Ecto neural progenitor cell (in vitro differentiated cells): ENCODE measurements around the gene CHD9.
"Not testable (repeated sequence)": the region's sequence is repeated elsewhere in the genome, so short reads cannot be mapped to it uniquely, and the experiment has no call there.

Experiments used
- DNase-seq: peaks from one replicate; pipeline ENCODE4 v3.0.0-alpha.2; 2018; ENCODE audit warnings: low spot score

Gene CHD9

GRCh38 chr16:53131363-53132071 lies 76.7 kb downstream of the CHD9 start:
- DNase-seq, result peak; percentile 68

GRCh38 chr16:53132406-53132805 lies 77.6 kb downstream of the CHD9 start:
- no peak for DNase-seq

DNA sequence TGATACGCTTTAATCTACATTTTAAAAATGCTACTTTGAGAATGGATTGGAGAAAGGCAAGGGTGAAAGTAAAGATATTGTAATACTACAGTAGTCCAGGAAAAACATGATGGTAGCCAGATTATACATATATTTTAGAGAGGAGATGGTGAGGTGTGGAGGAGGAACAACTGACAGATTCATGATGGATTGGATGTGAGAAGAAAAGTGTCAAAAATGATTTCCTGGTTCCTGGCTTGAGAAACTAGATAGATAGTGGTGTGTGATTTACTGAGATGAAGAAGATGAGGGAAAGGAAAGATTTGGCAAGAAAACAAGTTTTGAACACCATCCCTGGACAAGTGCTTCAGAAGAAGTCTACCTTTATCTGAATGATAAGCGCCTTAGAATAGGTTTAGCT lies 80.5 kb downstream of the CHD9 start:
- no peak for DNase-seq

DNA sequence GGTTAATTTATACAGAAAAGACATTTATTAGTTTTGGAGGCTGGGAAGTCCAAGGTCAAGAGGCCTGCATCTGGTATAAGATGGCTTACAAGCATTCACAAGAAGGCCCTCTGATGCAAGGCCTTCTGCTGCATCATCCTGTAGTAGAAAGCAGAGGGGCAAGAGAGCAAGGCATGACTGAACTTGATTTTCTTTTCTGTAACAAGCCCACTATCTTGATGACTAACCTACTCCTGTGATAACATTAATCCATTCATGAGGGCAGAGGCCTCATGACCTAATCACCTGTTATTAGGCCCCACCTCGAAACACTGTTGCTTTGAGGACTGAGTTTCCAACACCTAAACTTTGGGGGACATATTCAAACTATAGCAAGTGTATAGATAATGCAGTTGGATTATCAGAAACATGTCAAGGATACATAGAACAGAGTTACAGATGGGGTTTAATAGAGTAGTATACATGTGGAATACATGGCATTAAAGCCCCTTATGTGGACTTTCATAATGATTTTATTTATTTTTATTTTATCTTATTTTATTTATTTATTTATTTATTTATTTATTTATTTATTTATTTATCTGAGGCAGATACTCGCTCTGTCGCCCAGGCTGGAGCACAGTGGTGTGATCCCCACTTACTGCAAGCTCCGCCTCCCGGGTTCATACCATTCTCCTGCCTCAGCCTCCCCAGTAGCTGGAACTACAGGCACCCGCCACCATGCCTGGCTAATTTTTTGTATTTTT lies 88.2 kb downstream of the CHD9 start:
- no peak for DNase-seq

- no peak for DNase-seq
Measured at GRCh38 chr16:53147500-53148065, 92.8 kb downstream of the CHD9 start.

GRCh38 chr16:53150769-53151168 lies 96.0 kb downstream of the CHD9 start:
- DNase-seq, result no peak

- no peak for DNase-seq
Measured at GRCh38 chr16:53152329-53152728, 97.5 kb downstream of the CHD9 start.

DNA sequence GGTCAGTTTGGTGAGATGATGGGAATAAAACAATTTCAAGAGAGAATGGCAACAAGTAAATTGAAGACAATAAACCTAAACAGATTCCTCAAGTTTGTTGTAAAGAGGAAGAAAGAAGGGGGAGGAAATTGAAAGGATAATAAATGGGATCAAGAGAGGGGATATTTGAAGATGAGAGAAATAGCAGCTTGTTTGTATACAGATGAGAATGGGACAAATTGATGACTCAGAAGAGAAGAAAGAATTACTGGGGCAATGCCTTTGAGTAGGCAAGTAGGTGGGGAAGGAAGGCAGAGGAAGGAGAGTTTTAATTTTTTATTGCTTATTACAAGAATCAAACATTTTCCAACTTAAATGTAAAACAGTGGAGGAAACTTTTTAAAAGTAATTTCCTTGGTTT lies 98.3 kb downstream of the CHD9 start:
- no peak for DNase-seq

DNA sequence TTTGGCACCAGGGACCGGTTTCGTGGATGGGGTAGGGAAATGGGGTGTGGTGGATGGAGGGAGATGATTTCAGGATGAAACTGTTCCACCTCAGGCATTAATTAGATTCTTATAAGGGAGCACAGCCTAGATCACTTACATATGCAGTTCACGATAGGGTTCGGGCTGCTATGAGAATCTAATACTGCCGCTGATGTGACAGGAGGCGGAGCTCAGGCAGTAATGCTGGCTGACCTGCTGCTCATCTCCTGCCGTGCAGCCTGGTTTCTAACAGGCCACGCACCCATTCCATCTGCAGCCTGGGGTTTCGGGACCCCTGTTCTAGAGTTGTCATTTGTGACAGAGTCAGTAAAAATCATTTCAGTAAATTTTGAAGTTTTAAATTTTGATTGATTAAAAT lies 99.7 kb downstream of the CHD9 start:
- no peak for DNase-seq

- DNase-seq, result no peak
Measured at GRCh38 chr16:53156516-53156915, 101.7 kb downstream of the CHD9 start.

DNA sequence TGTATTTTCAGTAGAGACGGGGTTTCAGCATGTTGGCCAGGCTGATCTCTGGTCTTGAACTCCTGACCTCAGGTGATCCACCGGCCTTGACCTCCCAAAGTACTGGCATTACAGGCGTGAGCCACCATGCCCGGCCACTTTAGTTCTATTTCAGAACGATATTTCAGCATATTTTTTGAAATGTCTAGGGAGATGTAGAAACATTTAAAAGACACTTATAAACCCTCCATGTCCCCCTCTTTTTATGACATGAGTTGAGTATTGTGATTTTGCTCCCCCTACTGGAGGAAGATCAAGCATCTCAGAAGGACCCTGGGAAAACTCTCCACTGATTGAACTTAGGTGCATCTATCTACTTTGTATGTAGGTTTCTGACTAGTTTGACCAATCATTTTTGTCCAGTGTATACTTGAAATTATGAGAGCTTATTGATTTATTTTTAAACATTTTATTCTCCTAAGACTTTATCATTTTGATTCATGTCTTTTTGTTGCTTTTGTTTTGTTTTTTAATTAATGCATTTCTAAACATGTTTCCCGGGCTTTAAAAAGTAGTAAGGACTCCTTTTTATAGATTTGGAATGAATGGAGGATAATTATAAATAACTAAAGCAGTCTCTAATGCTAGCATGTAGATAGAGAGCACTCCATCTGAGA lies 105.1 kb downstream of the CHD9 start:
- no peak for DNase-seq

DNA sequence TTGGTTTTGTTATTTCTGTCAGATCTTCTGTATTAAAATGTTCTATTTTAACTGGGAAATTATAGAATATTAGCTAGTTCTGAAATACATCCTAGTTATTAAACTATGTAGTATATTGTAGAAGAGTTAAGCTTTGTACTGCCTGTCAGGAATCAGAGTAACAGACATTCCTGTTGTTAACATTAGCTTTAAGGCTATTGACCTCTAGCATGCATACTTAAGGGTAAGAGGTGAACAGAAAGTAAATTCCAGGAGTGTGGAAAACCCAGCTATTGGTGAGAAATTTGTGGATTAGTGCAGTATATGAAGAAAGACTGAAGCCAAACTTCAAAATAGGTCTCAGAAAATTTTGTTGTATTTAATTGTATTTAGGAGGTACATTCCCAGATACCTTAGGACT lies 111.3 kb downstream of the CHD9 start:
- DNase-seq, result no peak

DNA sequence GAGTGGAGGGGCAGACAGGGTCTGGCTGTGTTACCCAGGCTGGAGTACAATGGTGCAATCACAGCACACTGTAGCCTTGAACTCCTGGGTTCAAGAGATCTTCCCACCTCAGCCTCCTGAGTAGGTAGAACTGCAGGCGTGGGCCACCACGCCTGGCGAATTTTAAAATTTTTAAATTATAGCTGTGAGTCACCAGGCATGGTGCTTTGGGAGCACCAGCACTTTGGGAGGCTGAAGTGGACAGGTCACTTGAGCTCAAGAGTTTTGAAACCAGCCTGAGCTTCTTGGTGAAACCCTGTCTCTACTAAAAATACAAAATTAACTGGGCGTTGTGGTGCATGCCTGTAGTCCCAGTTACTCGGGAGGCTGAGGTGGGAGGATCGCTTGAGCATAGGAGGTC lies 114.0 kb downstream of the CHD9 start:
- no peak for DNase-seq

DNA sequence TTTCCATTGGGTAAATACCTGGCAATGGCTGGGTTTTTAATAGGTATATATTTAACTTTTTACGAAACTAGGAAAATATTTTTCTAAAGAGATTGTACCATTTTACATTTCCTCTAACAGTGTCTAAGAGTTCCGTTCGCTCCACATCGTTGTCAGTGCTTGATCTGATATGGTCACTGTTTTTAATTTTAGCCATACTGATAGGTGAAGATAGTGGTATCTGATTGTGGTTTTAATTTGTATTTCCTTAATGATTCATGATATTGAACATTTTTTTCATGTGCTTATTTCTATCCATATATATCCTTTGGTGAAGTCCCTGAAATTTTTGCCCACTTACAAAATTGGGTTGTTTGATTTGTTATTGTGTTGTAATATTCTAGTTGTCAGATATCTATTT lies 117.7 kb downstream of the CHD9 start:
- no peak for DNase-seq

- no peak for DNase-seq
Measured at GRCh38 chr16:53175118-53175517, 120.3 kb downstream of the CHD9 start.

DNA sequence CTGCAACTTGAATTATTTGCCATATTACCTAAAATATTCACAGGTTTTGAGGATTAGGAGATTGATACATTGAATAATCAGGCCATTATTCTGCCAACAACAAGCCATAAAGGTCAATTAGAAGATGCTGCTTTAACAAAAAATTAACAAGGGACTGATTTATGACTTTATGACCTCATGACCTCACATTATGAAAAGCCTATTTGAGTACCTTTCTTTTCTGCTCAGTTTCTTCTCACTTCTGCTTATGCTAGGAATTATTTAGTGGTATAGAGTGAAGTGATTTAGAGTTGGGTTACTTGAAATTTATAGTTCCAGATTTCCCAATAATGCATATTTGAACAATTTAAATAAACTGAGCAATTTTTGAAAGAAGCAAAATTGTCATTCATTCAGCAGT lies 121.6 kb downstream of the CHD9 start:
- DNase-seq, result no peak

GRCh38 chr16:53183442-53183841 lies 128.7 kb downstream of the CHD9 start:
- no peak for DNase-seq

- DNase-seq, result not testable (repeated sequence)
Measured at GRCh38 chr16:53185741-53186140, 130.9 kb downstream of the CHD9 start.

DNA sequence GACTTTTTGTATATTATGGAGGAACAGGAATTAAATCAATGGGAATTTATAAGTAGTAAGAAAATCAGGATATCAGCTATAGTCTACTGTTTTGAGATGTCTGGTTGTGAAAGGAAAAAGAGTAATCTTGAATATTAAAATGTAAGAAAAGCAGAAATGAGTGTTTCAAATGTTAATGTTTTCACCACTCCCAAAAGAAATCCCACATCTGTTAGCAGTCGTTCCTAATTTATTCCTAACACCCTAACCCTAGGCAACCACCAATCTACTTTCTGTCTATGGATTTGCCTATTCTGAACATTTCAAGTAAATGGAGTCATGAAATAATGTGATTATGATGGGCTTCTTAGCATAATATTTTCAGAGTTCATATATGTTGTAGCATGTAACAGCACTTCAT lies 133.0 kb downstream of the CHD9 start:
- DNase-seq, result no peak

- DNase-seq, result no peak
Measured at GRCh38 chr16:53191413-53191812, 136.6 kb downstream of the CHD9 start.

GRCh38 chr16:53198933-53199332 lies 144.1 kb downstream of the CHD9 start:
- no peak for DNase-seq

- DNase-seq, result no peak
Measured at GRCh38 chr16:53201900-53202299, 147.1 kb downstream of the CHD9 start.

DNA sequence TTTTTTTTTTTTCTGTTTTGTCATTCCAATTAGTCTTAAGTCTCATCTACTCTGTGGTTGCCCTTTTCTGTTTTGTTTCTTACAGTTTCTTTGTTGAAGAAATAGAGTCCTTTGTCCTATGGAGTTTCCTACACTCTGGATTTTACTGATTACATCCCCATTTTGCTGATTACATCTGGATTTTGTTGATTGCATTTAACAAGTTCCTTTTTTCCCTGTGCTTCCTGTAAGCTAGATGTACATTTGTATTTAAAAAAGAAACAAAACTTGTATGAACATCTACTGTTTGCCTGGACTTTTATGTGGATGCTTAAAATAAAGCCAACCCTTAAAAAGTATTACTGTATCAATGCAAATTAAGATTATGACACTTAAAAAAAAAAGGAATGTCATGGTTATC lies 147.6 kb downstream of the CHD9 start:
- DNase-seq, result no peak
